ENCODE data around the gene FBXO4.
"Not testable (repeated sequence)": the region's sequence is repeated elsewhere in the genome, so short reads cannot be mapped to it uniquely, and the experiment has no call there.

Gene FBXO4

DNA sequence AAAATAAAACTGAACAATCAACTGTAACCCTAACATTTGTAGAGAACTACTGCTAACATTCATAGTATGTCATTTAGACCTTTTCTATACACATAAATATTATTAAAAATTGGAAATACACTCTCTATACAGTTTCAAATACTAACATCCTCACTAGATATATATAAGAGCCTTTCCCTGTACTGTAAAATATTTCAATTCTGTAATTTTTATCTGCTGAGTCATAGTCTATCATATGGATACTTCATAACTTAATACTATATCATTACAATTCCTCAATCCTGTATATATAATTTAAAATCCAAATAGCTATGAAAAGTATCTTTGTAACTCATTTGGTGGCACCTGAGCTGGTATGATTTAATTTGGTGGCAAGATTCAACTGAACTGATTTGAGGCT is 55.8 kb downstream of the FBXO4 start:
- DNase-seq (ENCODE audit: low read depth) = no peak

DNA sequence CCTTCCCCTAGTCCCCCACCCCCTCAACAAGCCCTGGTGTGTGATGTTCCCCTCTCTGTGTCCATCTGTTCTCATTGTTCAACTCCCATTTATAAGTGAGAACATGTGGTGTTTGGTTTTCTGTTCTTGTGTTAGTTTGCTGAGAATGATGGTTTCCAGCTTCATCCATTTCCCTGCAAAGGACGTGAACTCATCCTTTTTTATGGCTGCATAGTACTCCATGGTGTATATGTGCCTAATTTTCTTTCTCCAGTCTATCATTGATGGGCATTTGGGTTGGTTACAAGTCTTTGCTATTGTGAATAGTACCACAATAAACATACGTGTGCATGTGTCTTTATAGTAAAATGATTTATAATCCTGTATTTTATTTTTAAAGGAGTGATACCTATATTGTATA is 57.8 kb downstream of the FBXO4 start:
- not testable (repeated sequence) for DNase-seq (ENCODE audit: low read depth)

DNA sequence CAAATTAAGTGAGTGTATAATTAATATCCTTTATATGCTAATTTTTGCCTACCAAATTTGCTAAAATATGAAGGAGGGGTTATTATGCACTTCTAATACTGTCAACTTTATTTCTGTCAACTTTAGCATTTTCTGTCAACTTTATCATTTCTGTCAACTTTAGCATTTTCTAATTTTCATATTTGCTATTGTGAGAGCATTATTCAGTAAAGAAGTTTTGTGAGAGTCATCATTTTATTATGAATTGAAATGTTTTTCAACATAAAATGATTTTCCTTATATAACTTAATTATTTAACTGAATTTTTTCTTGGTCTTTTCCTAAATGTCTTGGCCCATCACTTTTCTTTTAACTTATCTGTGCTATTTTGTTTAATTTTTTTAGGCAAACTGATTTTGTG is 58.2 kb downstream of the FBXO4 start:
- no peak for DNase-seq (ENCODE audit: low read depth)

DNA sequence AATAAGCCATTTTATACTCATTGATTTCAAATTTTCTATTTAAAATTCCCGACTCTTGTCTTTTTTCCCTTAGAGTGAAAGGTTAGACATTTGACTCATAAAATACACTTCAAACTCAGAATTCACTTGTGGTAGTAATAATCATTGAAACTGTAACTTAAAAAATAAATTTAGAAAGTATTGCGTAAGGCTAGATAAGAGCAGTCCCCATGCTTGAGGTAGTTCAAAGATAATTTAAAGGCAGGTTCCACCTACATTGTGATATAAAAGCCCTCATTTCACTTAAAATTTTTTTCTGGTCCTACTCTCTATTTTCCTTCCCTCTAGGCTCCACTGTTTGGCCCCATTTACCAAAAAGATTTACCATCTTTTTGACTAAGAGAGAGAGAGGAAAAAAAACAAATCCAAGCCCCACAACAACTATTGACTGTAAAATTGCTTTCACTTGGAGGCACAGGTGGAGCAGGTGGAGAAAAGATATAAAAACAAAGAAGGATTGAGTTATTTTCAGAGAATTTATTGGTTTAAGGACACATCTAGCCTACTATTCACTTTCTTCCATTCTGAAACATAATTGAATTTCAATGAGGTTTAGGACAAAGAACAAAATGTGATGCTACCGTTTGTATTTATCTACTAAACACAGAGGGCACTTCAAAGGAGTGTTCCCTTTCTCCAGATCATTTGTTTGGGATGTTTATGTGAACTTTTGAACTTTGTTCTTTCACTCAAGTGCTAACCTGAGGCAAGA is 61.0 kb downstream of the FBXO4 start:
- no peak for DNase-seq (ENCODE audit: low read depth)
